IMR-90 (cell line): Measurements from ENCODE around the gene CDK5RAP2. TPM values are rescaled to one million over a fixed set of nuclear protein-coding genes. Genes with fewer than 3 reads are reported as not detected.

Experiments used
- ATAC-seq: fragments of 200-7000 bp; cut with Tn5 transposase; 2 replicates; pipeline ENCODE4 v1.9.1; 2020; ENCODE audit warnings: low read depth, mild to moderate bottlenecking, moderate library complexity
- BruUV-seq: library from RNA; stranded (reverse); fragments of 400-500 nt; replicated peaks from 2 replicates; lab custom pipeline; 2021; lab: Mats Ljungman, UMichigan
- CTCF ChIA-PET: fragments of 300-600 bp; formaldehyde crosslinking; extraction: SDS; loops from one replicate; lab custom pipeline; 2021; ENCODE audit warnings: antibody characterized with exemption; lab: Yijun Ruan, JAX
- POLR2A ChIA-PET: fragments of 300-600 bp; sonication (Branson Sonifier 250); formaldehyde crosslinking; loops from one replicate; lab custom pipeline; 2022; ENCODE audit warnings: antibody characterized with exemption; ENCODE audit not compliant: unreplicated experiment; lab: Charles Lee
- DNase-seq: peaks from one replicate; pipeline ENCODE4 v3.0.0; 2013
- H2AFZ ChIP-seq: replicated peaks from 2 replicates; pipeline ENCODE3; 2013; ENCODE audit warnings: low read length, mild to moderate bottlenecking; ENCODE audit not compliant: poor library complexity
- H2AK5ac ChIP-seq: 2 replicates; pipeline ENCODE4 v1.6.1; 2013; ENCODE audit warnings: low read depth, low read length, inconsistent platforms
- H2AK9ac ChIP-seq: replicated peaks from 2 replicates; pipeline ENCODE3; 2013; ENCODE audit warnings: mild to moderate bottlenecking, low read depth, low read length, moderate library complexity; ENCODE audit not compliant: poor library complexity
- H2BK120ac ChIP-seq: 2 replicates; pipeline ENCODE4 v1.6.1; 2013; ENCODE audit warnings: low read depth, low read length, inconsistent platforms
- H2BK15ac ChIP-seq: 3 replicates; pipeline ENCODE4 v1.6.1; 2013; ENCODE audit warnings: low read depth, low read length, inconsistent platforms
- H2BK20ac ChIP-seq: 2 replicates; pipeline ENCODE4 v1.6.1; 2013; ENCODE audit warnings: low read depth, mild to moderate bottlenecking, inconsistent platforms, low read length, moderate library complexity
- H2BK5ac ChIP-seq: 2 replicates; pipeline ENCODE4 v1.6.1; 2013; ENCODE audit warnings: mild to moderate bottlenecking, low read depth, low read length, inconsistent platforms; ENCODE audit not compliant: poor library complexity, severe bottlenecking
- H3K14ac ChIP-seq: replicated peaks from 2 replicates; pipeline ENCODE4 v1.6.1; 2013; ENCODE audit warnings: low read depth, low read length, inconsistent platforms
- H3K18ac ChIP-seq: 2 replicates; pipeline ENCODE4 v1.6.1; 2013; ENCODE audit warnings: low read depth, low read length, control low read depth
- H3K23ac ChIP-seq: 2 replicates; pipeline ENCODE4 v1.6.1; 2013; ENCODE audit warnings: low read depth, low read length, inconsistent platforms
- H3K27ac ChIP-seq: 2 replicates; pipeline ENCODE4 v1.5.1; 2013; ENCODE audit warnings: mild to moderate bottlenecking, control low read depth, low read length; ENCODE audit not compliant: insufficient read depth
- H3K27me3 ChIP-seq: 2 replicates; pipeline ENCODE4 v1.6.1; 2013; ENCODE audit warnings: low read length; ENCODE audit not compliant: control insufficient read depth, insufficient read depth
- H3K36me3 ChIP-seq: 2 replicates; pipeline ENCODE4 v1.6.1; 2013; ENCODE audit warnings: low read length, mixed read lengths; ENCODE audit not compliant: control insufficient read depth, insufficient read depth
- H3K4ac ChIP-seq: 2 replicates; pipeline ENCODE4 v1.6.1; 2013; ENCODE audit warnings: low read depth, low read length, inconsistent platforms
- H3K4me1 ChIP-seq: 2 replicates; pipeline ENCODE4 v1.6.1; 2013; ENCODE audit warnings: low read length, mixed read lengths; ENCODE audit not compliant: control insufficient read depth, insufficient read depth
- H3K4me2 ChIP-seq: 2 replicates; pipeline ENCODE4 v1.6.1; 2013; ENCODE audit warnings: low read depth, mild to moderate bottlenecking, control low read depth, low read length, moderate library complexity
- H3K4me3 ChIP-seq: 2 replicates; pipeline ENCODE4 v1.5.1; 2013; ENCODE audit warnings: low read depth, mild to moderate bottlenecking, control low read depth, low read length, moderate library complexity; ENCODE audit not compliant: insufficient read depth
- H3K56ac ChIP-seq: 2 replicates; pipeline ENCODE4 v1.6.1; 2013; ENCODE audit warnings: low read length, inconsistent platforms; ENCODE audit not compliant: insufficient read depth; ENCODE audit errors: extremely low read depth
- H3K79me1 ChIP-seq, 2 experiments: 2 replicates each; pipeline ENCODE4 v1.6.1; 2013; ENCODE audit warnings: low read length in 2 of 2, inconsistent platforms in 1 of 2, low read depth in 1 of 2
- H3K9ac ChIP-seq: 2 replicates; pipeline ENCODE4 v1.6.1; 2013; ENCODE audit warnings: low read depth, low read length, control low read depth
- H3K9me1 ChIP-seq: 2 replicates; pipeline ENCODE4 v1.6.1; 2013; ENCODE audit warnings: low read length, inconsistent platforms; ENCODE audit not compliant: insufficient read depth
- H3K9me3 ChIP-seq: 2 replicates; pipeline ENCODE4 v1.6.1; 2013; ENCODE audit warnings: low read length; ENCODE audit not compliant: control insufficient read depth, insufficient read depth
- H4K20me1 ChIP-seq: 2 replicates; pipeline ENCODE4 v1.6.1; 2013; ENCODE audit warnings: low read length, inconsistent platforms; ENCODE audit not compliant: insufficient read depth
- H4K5ac ChIP-seq: 2 replicates; pipeline ENCODE4 v1.6.1; 2013; ENCODE audit warnings: mild to moderate bottlenecking, low read depth, low read length, control low read depth
- H4K8ac ChIP-seq, 2 experiments: 2 replicates each; pipeline ENCODE4 v1.6.1; 2013; ENCODE audit warnings: low read depth in 2 of 2, low read length in 2 of 2, control low read depth in 1 of 2, inconsistent platforms in 1 of 2
- H4K91ac ChIP-seq: 2 replicates; pipeline ENCODE4 v1.6.1; 2013; ENCODE audit warnings: low read depth, low read length, inconsistent platforms; ENCODE audit not compliant: insufficient read depth
- CEBPB ChIP-seq: IDR thresholded peaks from 2 replicates; pipeline ENCODE4 v1.6.1; 2012; ENCODE audit warnings: low read depth, low read length, improper control_type of control experiment
- CHD1 ChIP-seq: IDR thresholded peaks from 2 replicates; pipeline ENCODE4 v1.6.1; 2012; ENCODE audit warnings: low read depth, low read length, improper control_type of control experiment
- FOS ChIP-seq: fragments of 150-350 bp; IDR thresholded peaks from 2 replicates; pipeline ENCODE4 v1.6.1; 2016; ENCODE audit warnings: low read depth, low read length
- MAFK ChIP-seq: IDR thresholded peaks from 2 replicates; pipeline ENCODE4 v1.6.1; 2012; ENCODE audit warnings: low read depth, low read length, improper control_type of control experiment
- SMC3 ChIP-seq: fragments of 150-350 bp; IDR thresholded peaks from 2 replicates; pipeline ENCODE4 v1.6.1; 2016; ENCODE audit warnings: low read depth, mild to moderate bottlenecking, antibody characterized with exemption, low read length, moderate library complexity
- WGBS, 2 experiments: methylation state at CpG; one replicate each; pipeline versions ENCODE4 v1.1.5 to v1.1.7; 2013; ENCODE audit warnings: missing lambda C conversion rate in 2 of 2; ENCODE audit not compliant: insufficient read length in 1 of 2; ENCODE audit errors: extremely low coverage in 2 of 2; 5-methylcytosine and 5-hydroxymethylcytosine counted together
- dilution Hi-C: fragments of 300-500 bp; cut with HindIII; formaldehyde crosslinking; loops from one replicate; pipeline ENCODE4 v1.14.3; 2018; ENCODE audit warnings: low sequenced_read_pairs; ENCODE audit not compliant: unreplicated experiment
- in situ Hi-C: fragments of 300-500 bp; cut with MboI; formaldehyde crosslinking; loops from 3 replicates; pipeline ENCODE4 v1.14.3; 2019; ENCODE audit warnings: low sequenced_read_pairs, inconsistent platforms, mixed read lengths
- intact Hi-C: fragments of 100-400 bp; cut with micrococcal nuclease; formaldehyde crosslinking; loops from 2 replicates; pipeline ENCODE4 v1.10.0; 2022
- polyA plus RNA-seq, 3 experiments: library from polyadenylated mRNA; depleted of rRNA; stranded (reverse); fragments of >200 nt; gene quantifications; 2 replicates each; pipeline ENCODE4 v1.2.3, GENCODE V29; 2012; ENCODE audit warnings: low replicate concordance in 1 of 3
- total RNA-seq: library from RNA; depleted of rRNA; stranded (reverse); fragments of >200 nt; gene quantifications from 2 replicates; pipeline ENCODE4 v1.2.3, GENCODE V29; 2012
- TF ChIP-seq, protein P1 (sequence below): conservative IDR thresholded peaks from 2 replicates; pipeline ENCODE4 v1.5.1; 2012; ENCODE audit warnings: mild to moderate bottlenecking, low read depth, low read length, improper control_type of control experiment
- TF ChIP-seq, protein P2 (sequence below): fragments of 150-350 bp; IDR thresholded peaks from 2 replicates; pipeline ENCODE4 v1.6.1; 2016; ENCODE audit warnings: low read depth, mild to moderate bottlenecking, low read length, moderate library complexity, borderline replicate concordance

CDK5RAP2 gene
- total and polyA plus RNA-seq, 2 of the 4 experiments (the other 2 are of a cell fraction): 29.5 to 31.7 TPM

DNA sequence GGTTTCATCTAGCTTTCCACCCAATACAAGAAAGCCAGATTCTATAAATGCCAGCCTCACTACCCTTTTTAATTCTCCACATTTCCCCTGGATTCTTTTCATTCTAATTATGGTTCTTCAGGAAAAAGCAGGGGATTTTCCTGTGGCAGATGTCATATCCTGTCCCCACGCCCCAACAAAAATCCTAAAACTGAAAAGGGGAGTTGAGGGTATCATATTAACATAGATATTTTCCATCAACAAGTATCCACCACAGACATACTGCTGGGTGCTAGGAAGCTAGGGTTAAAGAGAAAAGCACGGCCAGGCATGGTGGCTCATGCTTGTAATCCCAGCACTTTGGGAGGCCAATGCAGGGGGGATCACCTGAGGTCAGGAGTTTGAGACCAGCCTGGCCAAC lies 38.0 kb downstream of the CDK5RAP2 start:
- in situ Hi-C loops (no loop called here), dilution Hi-C loops (no loop called here), intact Hi-C loops (no loop called here)
- peaks cover 17% of the 10 kb centered on the region for H3K36me3 ChIP-seq
- H3K9me3 ChIP-seq: no peaks in the 10 kb centered on the region
- BruUV-seq: no TSS peak
- no peak overlapping the region for H2AK9ac ChIP-seq
- H3K9ac ChIP-seq: no peak overlapping the region
- no peaks in the 10 kb centered on the region for H4K20me1 ChIP-seq
- no peak overlapping the region for H3K18ac ChIP-seq
- H2AK5ac ChIP-seq: no peak overlapping the region
- H3K4me3 ChIP-seq: no peak overlapping the region
- DNase-seq: no peak
- TF ChIP-seq FOS: no peak
- TF ChIP-seq, protein P1, sequence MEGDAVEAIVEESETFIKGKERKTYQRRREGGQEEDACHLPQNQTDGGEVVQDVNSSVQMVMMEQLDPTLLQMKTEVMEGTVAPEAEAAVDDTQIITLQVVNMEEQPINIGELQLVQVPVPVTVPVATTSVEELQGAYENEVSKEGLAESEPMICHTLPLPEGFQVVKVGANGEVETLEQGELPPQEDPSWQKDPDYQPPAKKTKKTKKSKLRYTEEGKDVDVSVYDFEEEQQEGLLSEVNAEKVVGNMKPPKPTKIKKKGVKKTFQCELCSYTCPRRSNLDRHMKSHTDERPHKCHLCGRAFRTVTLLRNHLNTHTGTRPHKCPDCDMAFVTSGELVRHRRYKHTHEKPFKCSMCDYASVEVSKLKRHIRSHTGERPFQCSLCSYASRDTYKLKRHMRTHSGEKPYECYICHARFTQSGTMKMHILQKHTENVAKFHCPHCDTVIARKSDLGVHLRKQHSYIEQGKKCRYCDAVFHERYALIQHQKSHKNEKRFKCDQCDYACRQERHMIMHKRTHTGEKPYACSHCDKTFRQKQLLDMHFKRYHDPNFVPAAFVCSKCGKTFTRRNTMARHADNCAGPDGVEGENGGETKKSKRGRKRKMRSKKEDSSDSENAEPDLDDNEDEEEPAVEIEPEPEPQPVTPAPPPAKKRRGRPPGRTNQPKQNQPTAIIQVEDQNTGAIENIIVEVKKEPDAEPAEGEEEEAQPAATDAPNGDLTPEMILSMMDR: no peak
- TF ChIP-seq CEBPB: no peak
- no peak for TF ChIP-seq MAFK
- TF ChIP-seq CHD1: no peak
- TF ChIP-seq, protein P2, sequence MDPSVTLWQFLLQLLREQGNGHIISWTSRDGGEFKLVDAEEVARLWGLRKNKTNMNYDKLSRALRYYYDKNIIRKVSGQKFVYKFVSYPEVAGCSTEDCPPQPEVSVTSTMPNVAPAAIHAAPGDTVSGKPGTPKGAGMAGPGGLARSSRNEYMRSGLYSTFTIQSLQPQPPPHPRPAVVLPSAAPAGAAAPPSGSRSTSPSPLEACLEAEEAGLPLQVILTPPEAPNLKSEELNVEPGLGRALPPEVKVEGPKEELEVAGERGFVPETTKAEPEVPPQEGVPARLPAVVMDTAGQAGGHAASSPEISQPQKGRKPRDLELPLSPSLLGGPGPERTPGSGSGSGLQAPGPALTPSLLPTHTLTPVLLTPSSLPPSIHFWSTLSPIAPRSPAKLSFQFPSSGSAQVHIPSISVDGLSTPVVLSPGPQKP: no peak
- TF ChIP-seq SMC3: no peak
- H2BK20ac ChIP-seq: no peak overlapping the region
- no peak overlapping the region for H2BK5ac ChIP-seq
- no peak overlapping the region for H4K8ac ChIP-seq
- no peak overlapping the region for H2AFZ ChIP-seq
- H3K4me1 ChIP-seq: peaks cover 3% of the 10 kb centered on the region; the same call in 1 of the 2 replicates
- no peak overlapping the region for H4K5ac ChIP-seq
- H4K91ac ChIP-seq: no peak overlapping the region
- H2BK15ac ChIP-seq: no peak overlapping the region
- WGBS, 2 experiments: no CpG with 5 or more reads among the region's 2 CpGs
- H3K4ac ChIP-seq: no peak overlapping the region
- ChIA-PET CTCF (interaction anchor here (0.6 to 1.9 kb wide), 2 partner anchors 11 to 105 kb away, joined by 6 to 7 read pairs; no protein-coding TSS in a partner anchor), POLR2A (no interaction called here)
- H3K9me1 ChIP-seq: peaks cover 8% of the 10 kb centered on the region
- H3K27me3 ChIP-seq: no peaks in the 10 kb centered on the region
- no peak overlapping the region for H3K23ac ChIP-seq
- H3K56ac ChIP-seq: no peak overlapping the region
- H3K14ac ChIP-seq: no peak overlapping the region
- peaks cover 3 to 8% of the 10 kb centered on the region in 2 experiments; a peak in 3 of 4 replicates for H3K79me1 ChIP-seq
- no peak overlapping the region for H2BK120ac ChIP-seq
- H3K4me2 ChIP-seq: no peak overlapping the region
- no peak overlapping the region for H3K27ac ChIP-seq
- ATAC-seq: no peak
